ENCODE data around the gene CRIM1. TPM values are rescaled to one million over a fixed set of nuclear protein-coding genes. Genes with fewer than 3 reads are reported as not detected.

The CRIM1 gene
- total and polyA plus RNA-seq, 2 of the 8 experiments (the other 6 are each of a cell fraction or from before 2014, with no cell fraction given), result 9.4 to 28.4 TPM

DNA sequence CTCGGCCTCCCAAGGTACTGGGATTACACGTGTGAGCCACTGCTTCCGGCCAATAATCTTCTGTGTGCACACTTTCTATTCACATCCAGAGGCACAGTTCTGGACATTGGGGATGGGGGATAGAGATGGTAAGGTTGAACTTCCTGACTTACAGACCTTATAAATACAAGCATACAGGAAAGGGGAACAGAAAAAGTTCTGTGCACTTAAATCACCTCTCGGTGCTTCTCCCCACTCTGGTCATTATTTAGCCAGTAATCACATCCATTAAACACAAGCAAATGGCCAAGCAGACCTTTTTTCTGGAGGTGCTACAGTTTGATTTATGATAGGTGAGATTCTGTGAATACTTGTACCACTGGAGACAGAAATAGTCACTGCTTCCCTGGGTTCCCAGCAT, 110.6 kb downstream of the CRIM1 start (continued):
- no peak for TF ChIP-seq SAP30 (IDR thresholded peaks at IDR 0.05; ENCODE audit: insufficient read depth, insufficient replicate concordance, low read length)
- TF ChIP-seq ZNF274 (IDR thresholded peaks at IDR 0.05; ENCODE audit: borderline replicate concordance, extremely low read depth, low read length), result no peak
- TF ChIP-seq RXRA (IDR thresholded peaks at IDR 0.05; ENCODE audit: insufficient read depth, low read depth, low read length), result no peak
- no peak for TF ChIP-seq TEAD4 (IDR thresholded peaks at IDR 0.05; ENCODE audit: low read depth, low read length)
- no peak for TF ChIP-seq POLR2AphosphoS5 (IDR thresholded peaks at IDR 0.05; ENCODE audit: low read depth, low read length)
- TF ChIP-seq GABPA (IDR thresholded peaks at IDR 0.05; ENCODE audit: borderline replicate concordance, insufficient read depth, low read length), result no peak
